ENCODE measurements around the gene PKHD1.

DNA sequence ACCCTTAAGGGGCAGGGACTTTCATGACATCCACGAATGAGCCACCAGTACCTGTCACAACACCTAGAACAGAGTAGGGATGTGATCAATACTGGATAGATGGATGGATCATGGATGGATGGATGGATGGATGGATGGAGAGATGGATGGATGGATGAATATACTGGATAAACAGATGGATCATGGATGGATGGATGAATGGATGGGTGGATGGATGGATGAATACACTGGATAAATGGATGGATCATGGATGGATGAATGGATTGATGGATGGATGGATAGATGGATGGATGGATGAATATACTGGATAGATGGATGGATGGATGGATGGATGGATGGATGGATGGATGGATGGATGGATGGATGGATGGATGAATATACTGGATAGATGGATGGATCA is 73.0 kb downstream of the PKHD1 start:
- TF ChIP-seq RAD21 (IDR thresholded peaks at IDR 0.05; ENCODE audit: low read depth) (no peak), TAF1 (IDR thresholded peaks at IDR 0.05; ENCODE audit: low read depth) (no peak), CEBPB (IDR thresholded peaks at IDR 0.05) (no peak), ZBTB7A (IDR thresholded peaks at IDR 0.05; ENCODE audit: low read depth) (no peak), EGR1 (IDR thresholded peaks at IDR 0.05) (no peak), YY1 (IDR thresholded peaks at IDR 0.05; ENCODE audit: low read depth) (no peak)
- TF ChIP-seq, protein P1, sequence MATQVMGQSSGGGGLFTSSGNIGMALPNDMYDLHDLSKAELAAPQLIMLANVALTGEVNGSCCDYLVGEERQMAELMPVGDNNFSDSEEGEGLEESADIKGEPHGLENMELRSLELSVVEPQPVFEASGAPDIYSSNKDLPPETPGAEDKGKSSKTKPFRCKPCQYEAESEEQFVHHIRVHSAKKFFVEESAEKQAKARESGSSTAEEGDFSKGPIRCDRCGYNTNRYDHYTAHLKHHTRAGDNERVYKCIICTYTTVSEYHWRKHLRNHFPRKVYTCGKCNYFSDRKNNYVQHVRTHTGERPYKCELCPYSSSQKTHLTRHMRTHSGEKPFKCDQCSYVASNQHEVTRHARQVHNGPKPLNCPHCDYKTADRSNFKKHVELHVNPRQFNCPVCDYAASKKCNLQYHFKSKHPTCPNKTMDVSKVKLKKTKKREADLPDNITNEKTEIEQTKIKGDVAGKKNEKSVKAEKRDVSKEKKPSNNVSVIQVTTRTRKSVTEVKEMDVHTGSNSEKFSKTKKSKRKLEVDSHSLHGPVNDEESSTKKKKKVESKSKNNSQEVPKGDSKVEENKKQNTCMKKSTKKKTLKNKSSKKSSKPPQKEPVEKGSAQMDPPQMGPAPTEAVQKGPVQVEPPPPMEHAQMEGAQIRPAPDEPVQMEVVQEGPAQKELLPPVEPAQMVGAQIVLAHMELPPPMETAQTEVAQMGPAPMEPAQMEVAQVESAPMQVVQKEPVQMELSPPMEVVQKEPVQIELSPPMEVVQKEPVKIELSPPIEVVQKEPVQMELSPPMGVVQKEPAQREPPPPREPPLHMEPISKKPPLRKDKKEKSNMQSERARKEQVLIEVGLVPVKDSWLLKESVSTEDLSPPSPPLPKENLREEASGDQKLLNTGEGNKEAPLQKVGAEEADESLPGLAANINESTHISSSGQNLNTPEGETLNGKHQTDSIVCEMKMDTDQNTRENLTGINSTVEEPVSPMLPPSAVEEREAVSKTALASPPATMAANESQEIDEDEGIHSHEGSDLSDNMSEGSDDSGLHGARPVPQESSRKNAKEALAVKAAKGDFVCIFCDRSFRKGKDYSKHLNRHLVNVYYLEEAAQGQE (IDR thresholded peaks at IDR 0.05; ENCODE audit: low read depth), result no peak

All from Ishikawa (cell line).